Stimulated activated CD4-positive, alpha-beta T cell treated with anti-CD3 and anti-CD28 coated beads, Interleukin-12 subunit alpha, Interleukin-12 subunit beta, amount 100 ng/mL, for 4 hours (primary cell): ENCODE results near the gene RAB3IP.

Experiments
- DNase-seq: peaks from one replicate; pipeline ENCODE4 v3.0.0-alpha.2; 2020

Gene RAB3IP, protein sequence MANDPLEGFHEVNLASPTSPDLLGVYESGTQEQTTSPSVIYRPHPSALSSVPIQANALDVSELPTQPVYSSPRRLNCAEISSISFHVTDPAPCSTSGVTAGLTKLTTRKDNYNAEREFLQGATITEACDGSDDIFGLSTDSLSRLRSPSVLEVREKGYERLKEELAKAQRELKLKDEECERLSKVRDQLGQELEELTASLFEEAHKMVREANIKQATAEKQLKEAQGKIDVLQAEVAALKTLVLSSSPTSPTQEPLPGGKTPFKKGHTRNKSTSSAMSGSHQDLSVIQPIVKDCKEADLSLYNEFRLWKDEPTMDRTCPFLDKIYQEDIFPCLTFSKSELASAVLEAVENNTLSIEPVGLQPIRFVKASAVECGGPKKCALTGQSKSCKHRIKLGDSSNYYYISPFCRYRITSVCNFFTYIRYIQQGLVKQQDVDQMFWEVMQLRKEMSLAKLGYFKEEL

DNA sequence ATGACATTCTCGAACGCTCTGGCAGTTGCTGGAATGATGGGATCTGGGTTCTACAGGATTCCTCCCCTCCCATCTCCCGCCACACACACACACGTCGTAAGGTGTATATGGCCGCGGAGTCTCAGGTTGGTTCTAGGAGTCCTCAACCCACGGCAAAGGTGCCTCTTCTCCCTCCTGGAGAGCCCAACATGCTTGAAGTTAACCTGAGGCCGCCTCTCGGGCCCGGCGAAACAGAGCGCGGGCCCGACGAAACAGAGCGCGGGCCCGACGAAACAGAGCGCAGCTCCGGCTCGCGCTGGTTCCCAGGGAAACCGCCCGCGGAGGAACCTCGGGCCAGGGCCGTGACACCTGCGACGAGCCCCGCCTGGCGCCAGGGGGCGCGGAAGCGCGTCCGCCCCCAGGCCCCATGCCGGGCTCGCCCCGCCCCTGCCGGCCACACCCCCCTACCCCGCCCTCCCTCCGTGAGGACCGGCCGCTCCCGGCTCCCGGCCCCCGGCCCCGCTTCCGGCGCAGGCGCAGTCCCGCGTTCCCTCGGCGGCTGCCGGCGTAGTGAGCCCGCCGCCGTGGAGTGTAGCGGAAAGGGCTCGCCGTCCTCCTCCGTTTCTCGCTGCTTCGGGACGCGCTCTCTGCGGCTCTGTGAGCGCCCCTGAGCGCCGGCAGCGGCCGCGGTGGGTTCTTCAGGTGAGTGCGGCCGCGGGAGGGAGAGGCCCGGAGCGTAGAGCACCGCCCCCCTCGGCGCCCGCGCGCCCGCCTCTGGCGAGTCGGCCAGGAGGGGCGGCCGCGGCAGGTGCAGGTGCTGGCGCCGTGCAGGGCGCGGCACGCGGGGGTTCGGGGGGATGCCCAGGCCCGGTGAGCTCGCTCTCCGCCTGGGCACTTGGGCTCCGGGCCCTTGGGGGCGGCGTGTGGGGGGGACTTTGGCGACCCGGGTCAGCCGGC lies at the start of gene RAB3IP:
Gene RAB3IP, plus strand, starts transcription at position 510 of the 936 bp plus-strand sequence. CDS start 16,549 bp downstream, outside the sequence.
- peak; percentile 97 for DNase-seq

DNA sequence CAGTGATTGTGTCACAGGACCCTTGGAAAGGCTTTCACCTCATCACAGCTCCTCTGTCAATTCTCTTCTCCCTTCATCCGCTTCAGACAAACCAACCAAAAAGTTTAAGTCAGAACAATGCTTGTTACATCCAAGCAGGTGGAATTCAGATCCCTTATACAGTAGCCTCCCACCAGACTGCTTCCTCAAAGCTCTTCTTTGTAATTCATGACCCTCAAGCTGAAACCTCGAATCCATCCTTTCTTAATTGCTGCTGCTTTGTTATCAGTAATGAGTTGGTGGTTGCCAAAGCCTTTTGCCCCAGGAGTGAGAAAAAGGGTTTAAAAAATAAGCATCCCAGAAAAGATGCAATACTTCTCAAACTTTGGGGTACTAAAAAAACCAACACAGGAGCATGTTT lies 49.0 kb upstream of the RAB3IP start:
- DNase-seq: no peak

DNA sequence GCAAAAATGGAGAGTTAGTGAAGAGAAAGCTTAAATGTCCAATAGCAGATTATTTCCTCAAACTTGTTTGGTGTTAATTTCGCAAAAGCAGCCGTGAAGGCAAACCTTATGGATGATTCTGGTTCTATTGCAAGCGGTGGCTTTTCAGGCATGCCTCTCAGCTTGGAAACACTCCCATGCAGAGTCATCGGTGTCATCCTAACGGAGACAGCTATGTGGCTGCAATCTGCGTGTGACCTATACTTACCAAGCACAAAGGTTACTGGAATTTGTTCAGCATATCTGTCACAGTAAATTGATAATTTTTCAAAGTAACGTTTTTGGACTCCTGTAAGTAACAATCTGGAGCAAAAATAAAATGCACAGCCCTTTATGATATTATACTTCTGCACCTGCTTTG lies 44.5 kb upstream of the RAB3IP start:
- DNase-seq: no peak

DNA sequence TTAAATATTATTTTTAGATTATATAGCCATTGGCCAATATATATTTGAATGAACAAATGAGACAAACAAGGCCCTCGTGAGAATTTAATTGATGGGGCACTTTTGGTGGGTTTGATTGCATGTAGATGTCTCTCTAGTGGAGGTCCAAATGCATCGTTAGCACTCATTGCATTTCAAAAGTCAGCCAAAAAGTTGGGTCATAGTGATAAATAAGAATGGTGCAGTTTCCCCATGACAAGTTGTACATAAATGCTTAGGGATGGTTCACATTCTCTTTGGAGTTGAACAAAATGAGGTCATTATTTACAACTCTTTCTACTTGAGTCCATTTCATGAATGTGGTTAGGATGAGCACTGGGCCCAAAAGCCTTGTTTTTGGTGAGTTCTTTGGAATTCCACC lies 40.6 kb upstream of the RAB3IP start:
- no peak for DNase-seq

DNA sequence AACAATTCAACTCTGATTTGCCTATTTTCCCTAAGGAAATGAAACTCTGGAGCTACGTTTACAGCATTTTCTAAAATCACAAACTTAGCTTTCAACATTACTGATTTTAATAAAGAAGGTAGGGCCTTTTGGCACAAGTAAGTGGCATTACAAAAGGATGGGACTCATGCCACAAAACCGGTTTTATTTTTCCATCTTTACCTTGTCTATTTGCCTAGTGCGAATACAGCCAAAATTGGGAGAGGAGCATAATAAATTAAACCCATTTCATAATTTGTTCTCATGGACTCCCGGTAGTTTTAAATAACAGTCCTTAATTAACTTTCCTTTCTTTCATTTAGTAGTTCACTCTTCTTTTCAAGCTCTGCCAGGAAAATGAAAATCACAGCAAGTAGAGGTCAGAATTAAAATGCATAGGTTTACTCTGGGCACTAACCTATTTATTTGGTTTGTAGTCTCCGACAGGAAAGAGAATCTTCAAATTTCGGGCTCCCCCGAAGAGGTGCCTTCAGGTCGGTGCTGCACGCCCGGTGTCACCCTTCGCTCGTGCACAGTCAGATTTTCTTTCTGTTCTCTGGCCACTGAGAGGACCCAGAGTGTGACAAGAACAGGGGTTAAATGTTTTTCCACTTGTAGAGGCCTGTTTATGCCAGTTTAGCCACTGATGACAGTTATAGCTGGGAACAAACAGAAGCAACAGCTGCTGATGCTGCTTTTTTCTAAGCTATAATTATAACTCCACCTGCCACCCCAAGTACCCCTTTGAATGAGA lies 39.7 kb upstream of the RAB3IP start, which contains the start of gene BEST3:
Gene BEST3, minus strand, starts transcription at position 535 of the 772 bp plus-strand sequence. CDS start 1,505 bp downstream, outside the sequence.
- no peak for DNase-seq

DNA sequence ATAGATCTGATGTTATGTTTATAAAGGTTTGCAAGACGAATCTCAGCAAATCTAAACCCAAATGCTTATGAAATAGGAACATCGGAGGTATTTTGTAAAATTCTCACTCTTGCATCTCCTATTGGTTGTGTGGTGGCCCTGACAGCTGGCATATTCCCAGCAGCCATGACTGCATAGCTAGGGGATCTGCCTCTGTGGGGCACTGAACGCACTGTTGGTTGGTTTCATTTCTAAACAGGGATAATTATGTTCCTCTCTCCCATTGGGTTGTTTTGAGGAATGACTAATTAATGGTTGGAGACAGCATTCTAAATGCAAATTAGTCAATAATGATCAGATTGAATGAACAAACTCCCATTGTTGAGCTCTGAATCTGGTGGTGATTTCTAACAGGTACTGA lies 36.8 kb upstream of the RAB3IP start:
- DNase-seq: no peak

GRCh38 chr12:69703146-69703642 lies 35.5 kb upstream of the RAB3IP start:
- no peak for DNase-seq

DNA sequence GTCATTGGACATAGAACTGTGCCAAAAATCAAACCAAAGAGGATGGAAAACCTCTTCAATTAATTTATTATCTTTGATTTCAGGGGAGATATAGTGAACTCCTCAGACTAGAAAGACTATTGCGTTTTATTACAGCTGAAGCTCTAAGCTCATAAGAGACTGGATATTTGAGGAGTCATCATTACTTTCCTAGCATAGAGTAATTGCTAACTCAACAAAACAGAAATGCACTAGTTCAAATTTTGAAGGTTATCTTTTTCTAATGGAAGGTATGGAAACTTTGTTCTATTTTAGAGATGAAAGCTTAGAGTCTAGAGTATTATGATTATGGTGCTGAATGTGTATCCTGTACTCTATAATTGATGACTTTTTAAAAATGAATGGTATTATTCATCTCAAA lies 34.3 kb upstream of the RAB3IP start:
- no peak for DNase-seq

DNA sequence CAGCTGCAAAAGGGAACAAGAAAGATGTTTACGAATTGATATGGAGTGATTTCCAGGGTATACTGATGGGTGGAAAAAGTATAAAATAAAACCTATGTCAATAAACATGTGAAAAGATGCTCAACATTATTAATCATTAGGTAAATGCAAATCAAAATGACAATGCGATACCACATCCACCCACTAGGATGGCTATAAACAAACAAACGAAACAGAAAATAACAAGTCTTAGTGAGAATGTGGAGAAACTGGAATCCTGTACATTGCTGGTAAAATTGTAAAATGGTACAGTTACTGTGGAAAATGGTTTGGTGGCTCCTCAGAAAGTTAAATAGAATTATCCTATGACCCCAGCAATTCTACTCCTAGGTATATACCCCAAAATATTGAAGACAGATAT lies 30.0 kb upstream of the RAB3IP start:
- no peak for DNase-seq

GRCh38 chr12:69712826-69713225 lies 25.8 kb upstream of the RAB3IP start:
- no peak for DNase-seq

- no peak for DNase-seq
Measured at GRCh38 chr12:69714542-69714941, 24.1 kb upstream of the RAB3IP start.

- DNase-seq: no peak
Measured at GRCh38 chr12:69719336-69720316, 19.0 kb upstream of the RAB3IP start.

DNA sequence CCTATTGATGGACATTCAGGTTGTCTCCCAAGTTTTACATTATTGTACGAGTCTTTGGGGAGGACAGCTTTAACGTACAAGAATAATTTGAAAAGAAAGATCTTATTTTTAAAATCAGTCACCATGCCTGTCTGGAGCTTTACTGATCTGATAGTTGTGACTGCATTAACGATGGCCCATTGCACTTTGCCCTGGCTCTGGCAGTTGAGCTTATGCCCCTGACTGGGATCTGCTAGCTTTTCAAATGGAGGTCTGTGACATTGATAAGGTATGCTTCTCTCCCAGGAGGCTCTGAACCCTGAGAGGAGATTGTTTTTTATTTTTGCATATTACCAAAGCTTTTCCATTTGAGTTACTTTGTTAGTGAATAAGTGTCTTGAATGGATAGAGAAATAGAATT lies 17.9 kb upstream of the RAB3IP start:
- DNase-seq: no peak

DNA sequence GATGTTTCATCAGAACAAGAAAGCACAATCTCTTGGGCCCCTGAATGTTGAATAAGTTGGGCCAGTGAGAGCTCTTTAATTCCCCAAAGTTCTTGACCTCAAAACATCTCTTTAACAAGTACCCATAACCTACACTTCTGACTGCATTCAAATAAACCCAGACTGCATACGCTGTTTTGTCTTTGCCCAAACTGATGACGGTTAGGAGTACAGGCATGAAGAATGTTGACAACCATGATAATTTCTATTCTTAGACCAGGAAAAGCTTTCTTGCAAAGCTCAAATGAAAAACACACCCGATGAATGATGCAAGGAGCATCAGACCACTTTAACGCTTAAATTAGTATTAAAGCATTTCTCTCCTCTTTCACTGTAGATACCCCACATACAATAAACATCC lies 11.7 kb upstream of the RAB3IP start:
- no peak for DNase-seq

DNA sequence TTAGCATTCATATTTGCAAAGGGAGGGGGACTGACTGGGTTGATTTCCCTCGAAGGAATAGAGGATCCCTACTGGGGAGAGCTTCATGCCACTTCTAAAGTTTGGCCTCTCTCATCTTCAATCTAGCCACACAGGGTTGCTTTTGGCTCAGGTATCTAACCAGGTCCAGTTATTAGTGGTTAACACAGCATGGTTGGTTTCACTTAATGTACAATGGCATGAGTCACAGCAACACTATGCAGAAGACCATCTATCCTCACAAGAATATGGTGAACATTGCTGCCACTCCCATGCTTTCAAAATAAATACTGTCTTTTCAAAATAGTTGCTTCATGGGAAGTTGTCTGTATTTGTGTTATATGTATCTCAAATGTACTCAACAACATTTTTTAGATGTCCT lies 6.6 kb upstream of the RAB3IP start:
- DNase-seq: no peak

- DNase-seq: no peak
Measured at GRCh38 chr12:69733638-69734037, 5.0 kb upstream of the RAB3IP start.

- DNase-seq: peak; percentile 46
Measured at GRCh38 chr12:69739287-69740191, 879 bp downstream of the RAB3IP start.

DNA sequence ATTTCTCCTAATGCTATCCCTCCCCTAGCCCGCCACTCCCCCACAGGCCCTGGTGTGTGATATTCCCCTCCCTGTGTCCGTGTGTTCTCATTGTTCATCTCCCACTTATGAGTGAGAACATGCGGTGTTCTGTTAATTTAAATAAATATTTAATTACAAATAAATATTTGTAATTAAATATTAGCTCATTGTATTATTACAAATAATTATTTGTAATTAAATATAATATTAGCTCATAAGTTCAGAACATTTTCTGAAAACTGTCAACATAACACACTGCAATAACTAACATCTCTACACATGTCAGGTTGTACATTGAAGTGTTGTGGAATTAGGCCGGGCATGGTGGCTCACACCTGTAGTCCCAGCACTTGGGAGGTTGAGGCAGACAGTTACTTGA lies 5.4 kb downstream of the RAB3IP start:
- DNase-seq: no peak

DNA sequence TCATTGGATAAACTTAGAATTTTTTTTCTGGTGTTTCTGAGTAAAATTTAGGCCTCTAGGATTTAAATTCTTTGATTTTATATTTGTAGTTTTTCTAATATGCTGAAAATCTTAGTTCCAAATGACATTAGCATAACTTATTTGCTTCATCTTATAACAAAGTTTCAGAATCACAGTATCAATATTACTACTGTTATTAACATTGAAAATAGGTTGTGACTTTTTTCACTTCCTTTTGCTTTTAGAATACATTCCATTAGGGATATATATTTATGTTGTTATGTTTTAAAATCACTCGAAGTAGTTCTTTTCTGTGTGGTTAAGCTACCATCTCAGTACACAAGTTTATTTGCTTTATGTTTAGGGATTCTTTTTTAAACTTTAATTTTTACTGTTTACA lies 12.8 kb downstream of the RAB3IP start:
- no peak for DNase-seq

GRCh38 chr12:69755302-69755701 lies 16.6 kb downstream of the RAB3IP start:
- no peak for DNase-seq
